ENCODE measurements around the gene KRT33A. TPM values are rescaled to one million over a fixed set of nuclear protein-coding genes. Genes with fewer than 3 reads are reported as not detected.

KRT33A gene
- total and polyA plus RNA-seq, 2 experiments from 2014 or later, result not detected

GRCh38 chr17:41377546-41377945, 26.9 kb upstream of the KRT33A start:
- Histone ChIP-seq H3K79me2 (replicated peaks; ENCODE audit: insufficient read depth) (no peaks in the 10 kb centered on the region), H3K27ac (ENCODE audit: low read depth) (0 out of 2 replicates have a peak overlapping the region, but pooled peaks have one; percentile 45), H3K36me3 (ENCODE audit: insufficient read depth) (no peaks in the 10 kb centered on the region), H3K9me2 (ENCODE audit: insufficient read depth) (peaks cover 25% of the 10 kb centered on the region), H2AFZ (peak overlapping the region; percentile 81; the same call in 1 of the 2 replicates), H4K20me1 (replicated peaks; ENCODE audit: insufficient read depth) (no peaks in the 10 kb centered on the region), H3K4me2 (peak overlapping the region; percentile 24; the same call in 1 of the 2 replicates), H3K27me3 (ENCODE audit: insufficient read depth) (no peaks in the 10 kb centered on the region), H3K4me1 (ENCODE audit: insufficient read depth) (peaks cover 7% of the 10 kb centered on the region), H3K4me3 (no peak overlapping the region), H3F3A (replicated peaks; ENCODE audit: low read depth) (no peaks in the 10 kb centered on the region)
- DNase-seq (ENCODE audit: low spot score) (peak; percentile 4), ATAC-seq (no peak)
- Mint-ChIP-seq H3K27ac (no peak overlapping the region), H3K9me3 (peaks cover 8% of the 10 kb centered on the region), H3K4me1 (peaks cover 9% of the 10 kb centered on the region), H3K4me3 (no peak overlapping the region), H3K36me3 (ENCODE audit: low read depth) (no peaks in the 10 kb centered on the region; the same call in 2 of the 3 replicates), H3K27me3 (ENCODE audit: insufficient read depth, low read depth, poor library complexity) (peaks cover 5% of the 10 kb centered on the region)
- no peak for TF ChIP-seq ZNF114 (CRISPR knock-in tag; IDR thresholded peaks at IDR 0.05)
- no peak for TF ChIP-seq CREB1 (CRISPR knock-in tag; IDR thresholded peaks at IDR 0.05; ENCODE audit: low read depth)
- TF ChIP-seq ETS1 (IDR thresholded peaks at IDR 0.05), result no peak
- TF ChIP-seq STAT1 (IDR thresholded peaks at IDR 0.05; ENCODE audit: unreplicated experiment), result no peak
- no peak for TF ChIP-seq CTCF (conservative IDR thresholded peaks at IDR 0.05; ENCODE audit: low read depth in 2 of 2)
- TF ChIP-seq EZH2phosphoT487 (IDR thresholded peaks at IDR 0.05; ENCODE audit: unreplicated experiment), result no peak
- TF ChIP-seq ZNF462 (CRISPR knock-in tag; IDR thresholded peaks at IDR 0.05), result no peak

All from GM23338 (cell line).